HG02938 (cell line): ENCODE measurements around the gene OGG1.
A peak's percentile ranks its signal among the peaks of the same experiment; 100 is the strongest.

Source experiments
- ATAC-seq: cut with Tn5 transposase; IDR thresholded peaks from one replicate; pipeline ENCODE4 v1.9.1; 2021; ENCODE audit warnings: mild to moderate bottlenecking, moderate library complexity; ENCODE audit not compliant: unreplicated experiment

The OGG1 gene

DNA sequence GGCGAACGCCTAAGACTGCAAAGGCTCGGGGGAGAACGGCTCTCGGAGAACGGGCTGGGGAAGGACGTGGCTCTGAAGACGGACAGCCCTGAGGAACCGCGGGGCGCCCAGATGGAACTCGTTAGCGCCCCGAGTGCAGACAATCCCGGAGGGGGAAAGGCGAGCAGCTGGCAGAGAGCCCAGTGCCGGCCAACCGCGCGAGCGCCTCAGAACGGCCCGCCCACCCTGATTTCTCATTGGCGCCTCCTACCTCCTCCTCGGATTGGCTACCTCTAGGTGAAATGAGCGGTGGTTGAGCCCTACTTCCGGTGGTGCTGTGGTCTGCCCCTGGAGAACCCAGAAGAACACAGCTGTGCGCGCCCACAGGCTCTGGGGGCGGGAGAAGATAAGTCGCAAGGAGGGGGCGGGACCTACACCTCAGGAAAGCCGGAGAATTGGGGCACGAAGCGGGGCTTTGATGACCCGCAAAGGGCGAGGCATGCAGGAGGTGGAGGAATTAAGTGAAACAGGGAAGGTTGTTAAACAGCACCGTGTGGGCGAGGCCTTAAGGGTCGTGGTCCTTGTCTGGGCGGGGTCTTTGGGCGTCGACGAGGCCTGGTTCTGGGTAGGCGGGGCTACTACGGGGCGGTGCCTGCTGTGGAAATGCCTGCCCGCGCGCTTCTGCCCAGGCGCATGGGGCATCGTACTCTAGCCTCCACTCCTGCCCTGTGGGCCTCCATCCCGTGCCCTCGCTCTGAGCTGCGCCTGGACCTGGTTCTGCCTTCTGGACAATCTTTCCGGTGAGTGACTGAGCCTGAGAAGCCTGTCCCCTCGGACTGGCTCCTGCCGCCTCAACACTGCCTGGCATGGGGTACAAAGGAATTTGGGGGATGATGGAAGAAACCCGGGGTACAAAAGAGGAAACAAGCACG lies at the start of gene OGG1:
OGG1 (plus strand) TSS at position 308 of the 911 bp plus-strand sequence; CDS start at position 643, 335 bp downstream.
- ATAC-seq: peak; percentile 93

GRCh38 chr3:9700536-9700935 lies 49.2 kb upstream of the OGG1 start:
- no peak for ATAC-seq

DNA sequence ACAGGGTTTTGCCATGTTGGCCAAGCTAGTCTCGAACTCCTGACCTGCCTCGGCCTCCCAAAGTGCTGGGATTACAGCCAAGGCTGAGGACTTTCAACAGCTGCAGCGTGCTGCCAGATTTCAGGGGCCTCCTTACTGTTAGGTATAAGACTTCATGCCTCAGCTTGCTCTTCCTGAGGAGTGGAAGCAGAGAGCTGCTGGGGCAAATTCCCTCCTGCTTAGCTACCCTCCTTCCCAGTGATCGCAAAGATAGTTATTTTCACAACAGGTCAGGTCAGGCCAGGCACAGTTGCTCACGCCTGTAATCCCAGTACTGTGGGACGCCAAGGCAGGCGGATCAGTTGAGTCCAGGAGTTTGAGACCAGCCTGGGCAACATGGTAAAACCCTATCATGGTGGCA lies 48.7 kb upstream of the OGG1 start:
- no peak for ATAC-seq

DNA sequence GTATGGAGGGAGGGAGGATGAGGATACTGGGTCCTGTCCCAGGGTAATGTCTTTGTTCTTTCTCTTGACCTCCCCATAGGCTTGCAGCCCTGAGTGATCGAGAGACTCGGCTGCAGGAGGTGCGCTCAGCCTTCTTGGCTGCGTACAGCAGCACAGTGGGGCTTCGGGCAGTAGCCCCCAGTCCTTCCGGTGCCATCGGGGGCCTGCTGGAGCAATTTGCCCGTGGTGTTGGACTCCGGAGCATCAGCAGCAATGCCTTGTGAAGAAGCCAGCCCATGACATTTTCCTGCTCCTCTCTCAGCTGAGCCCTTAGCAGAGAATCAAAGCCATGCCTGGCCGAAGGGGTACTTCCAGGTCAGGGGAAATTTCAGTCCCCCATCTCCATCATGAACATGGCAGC lies 48.0 kb upstream of the OGG1 start:
- no peak for ATAC-seq

DNA sequence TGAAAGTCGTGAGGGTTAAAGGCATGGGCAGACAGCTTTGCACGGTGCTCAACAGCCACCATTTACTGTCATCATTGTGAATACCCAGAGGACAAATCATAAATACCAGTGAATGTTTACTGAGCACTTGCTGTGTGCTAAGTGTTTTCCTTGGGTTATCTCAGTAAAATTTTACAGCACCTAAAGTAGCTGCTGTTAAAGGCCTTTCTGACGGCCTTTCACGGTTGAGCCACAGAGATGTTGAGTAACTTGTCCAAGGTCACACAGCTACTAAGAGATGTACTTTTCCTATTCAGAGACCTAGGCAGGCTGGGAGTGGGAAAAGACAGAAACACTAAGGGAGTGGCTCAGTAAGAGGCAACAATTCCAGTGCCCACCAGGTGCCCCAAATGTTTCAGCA lies 46.5 kb upstream of the OGG1 start:
- no peak for ATAC-seq

- no peak for ATAC-seq
Observed at GRCh38 chr3:9703736-9704346, 45.9 kb upstream of the OGG1 start, which contains the start of gene CPNE9. Gene CPNE9, plus strand, starts transcription at chr3:9703833. Its CDS starts 164 bp downstream, at chr3:9703997.

DNA sequence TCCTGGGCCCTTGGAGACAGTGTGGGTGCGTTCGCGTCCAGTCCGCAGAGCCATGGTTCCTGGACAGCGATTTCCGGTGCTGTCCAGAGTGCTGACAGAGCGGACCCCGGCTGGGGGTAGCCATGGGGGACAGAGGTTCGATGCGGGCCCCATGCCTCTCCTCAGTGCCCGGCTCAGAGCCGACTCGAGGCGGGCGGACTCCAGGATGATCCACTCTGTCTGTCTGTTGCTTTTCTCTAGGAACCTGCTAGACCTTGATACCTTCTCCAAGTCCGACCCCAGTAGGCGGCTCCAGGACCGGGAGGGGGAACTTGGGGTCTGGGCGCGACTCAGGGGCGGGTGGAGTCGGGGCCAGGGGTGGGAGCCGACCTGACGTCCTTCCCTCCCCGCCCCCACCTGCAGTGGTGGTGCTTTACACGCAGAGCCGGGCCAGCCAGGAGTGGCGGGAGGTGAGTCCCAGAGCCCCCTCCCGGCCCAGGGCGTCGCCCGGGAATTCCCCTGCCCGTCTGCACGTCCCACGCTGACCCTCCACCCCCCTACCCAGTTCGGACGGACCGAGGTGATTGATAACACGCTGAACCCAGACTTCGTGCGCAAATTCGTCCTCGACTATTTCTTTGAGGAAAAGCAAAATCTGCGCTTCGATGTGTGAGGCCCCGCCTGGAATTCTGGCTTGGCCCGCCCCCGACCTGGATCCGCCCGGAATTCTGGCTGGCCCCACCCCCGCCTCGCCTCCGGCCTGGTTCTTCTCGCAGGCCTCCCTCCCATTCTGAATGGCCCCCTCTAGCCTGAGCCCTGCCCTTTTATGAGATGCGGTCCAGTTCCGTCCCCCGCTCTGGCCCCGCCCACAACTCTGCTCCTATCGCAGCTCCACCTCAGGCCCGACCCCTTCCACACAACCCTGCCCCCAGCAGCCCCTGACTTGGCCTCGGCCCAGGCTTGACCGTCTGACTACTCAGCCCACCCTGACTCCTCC lies 45.1 kb upstream of the OGG1 start:
- ATAC-seq: no peak

- no peak for ATAC-seq
Observed at GRCh38 chr3:9710174-9710739, 39.5 kb upstream of the OGG1 start.

GRCh38 chr3:9712415-9712814 lies 37.3 kb upstream of the OGG1 start:
- ATAC-seq: no peak

DNA sequence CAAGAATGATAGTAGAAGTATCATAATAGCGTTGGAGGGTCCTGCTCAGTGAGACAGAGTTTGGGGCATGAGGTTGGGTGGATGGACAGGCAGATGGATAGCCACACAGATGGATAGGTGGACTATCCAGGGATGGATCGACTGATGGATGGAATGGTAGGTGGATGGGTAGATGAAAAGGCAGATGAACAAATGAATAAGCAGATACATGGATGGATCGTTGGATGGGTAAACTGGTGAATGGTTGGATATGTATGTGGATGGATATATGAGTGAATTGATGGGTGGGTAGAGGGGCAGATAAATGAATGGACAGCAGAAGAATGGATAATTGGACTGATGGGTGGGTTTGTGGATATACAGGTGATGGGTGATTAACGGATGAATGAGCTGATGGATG lies 36.6 kb upstream of the OGG1 start:
- ATAC-seq: no peak

DNA sequence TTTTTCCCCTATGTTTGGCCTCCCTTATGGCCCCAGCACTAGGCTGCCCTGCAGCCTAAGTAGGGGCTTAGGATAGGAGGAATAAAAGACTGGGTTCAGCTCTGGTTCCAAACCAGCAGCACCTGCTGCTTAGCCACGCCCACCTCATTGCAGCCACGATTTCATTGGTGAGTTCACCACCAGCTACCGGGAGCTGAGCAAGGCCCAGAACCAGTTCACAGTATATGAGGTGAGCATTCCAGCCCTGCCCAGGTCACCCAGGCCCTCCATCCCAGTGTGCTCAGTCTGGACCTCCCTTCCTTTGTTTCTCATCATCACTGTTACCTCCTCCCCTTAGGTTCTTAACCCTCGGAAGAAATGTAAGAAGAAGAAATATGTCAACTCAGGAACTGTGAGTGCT lies 34.6 kb upstream of the OGG1 start:
- ATAC-seq: no peak

- no peak for ATAC-seq
Observed at GRCh38 chr3:9715764-9716437, 33.9 kb upstream of the OGG1 start.

DNA sequence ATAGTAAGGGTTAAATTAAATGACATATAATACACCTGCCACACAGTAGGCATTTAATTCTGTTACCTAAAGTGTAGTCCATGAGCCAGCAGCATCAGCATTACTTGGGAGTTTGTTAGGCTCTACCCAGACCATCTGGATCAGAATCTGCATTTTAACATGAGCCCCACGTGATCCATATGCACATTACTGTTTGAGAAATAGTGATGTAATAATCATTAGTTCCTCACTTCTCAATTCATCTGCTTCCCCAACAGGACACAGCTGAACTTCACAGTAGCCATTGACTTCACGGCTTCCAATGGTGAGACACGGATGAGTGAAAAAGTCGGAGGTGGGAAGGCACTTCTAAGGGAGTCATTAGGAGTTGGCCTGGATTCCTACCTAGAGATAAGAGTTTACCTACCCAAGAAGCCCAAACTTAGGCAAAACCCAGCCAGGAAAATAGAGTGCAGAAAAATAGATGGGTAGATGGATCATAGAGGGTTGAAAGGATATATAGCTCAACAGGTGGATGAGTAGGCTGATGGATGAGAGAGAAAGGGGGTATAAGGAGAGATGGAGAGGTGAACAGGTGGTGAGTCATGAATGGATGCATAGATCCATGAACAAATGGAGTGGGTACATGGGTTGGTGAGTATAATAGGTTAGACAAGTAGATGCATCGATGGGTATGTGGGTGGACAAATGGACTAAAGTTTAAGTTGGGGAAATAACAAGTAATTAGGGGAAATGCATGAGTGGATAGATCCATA lies 32.8 kb upstream of the OGG1 start:
- no peak for ATAC-seq

- ATAC-seq: no peak
Observed at GRCh38 chr3:9717563-9717962, 32.2 kb upstream of the OGG1 start.

GRCh38 chr3:9718118-9718517 lies 31.6 kb upstream of the OGG1 start:
- ATAC-seq: no peak

DNA sequence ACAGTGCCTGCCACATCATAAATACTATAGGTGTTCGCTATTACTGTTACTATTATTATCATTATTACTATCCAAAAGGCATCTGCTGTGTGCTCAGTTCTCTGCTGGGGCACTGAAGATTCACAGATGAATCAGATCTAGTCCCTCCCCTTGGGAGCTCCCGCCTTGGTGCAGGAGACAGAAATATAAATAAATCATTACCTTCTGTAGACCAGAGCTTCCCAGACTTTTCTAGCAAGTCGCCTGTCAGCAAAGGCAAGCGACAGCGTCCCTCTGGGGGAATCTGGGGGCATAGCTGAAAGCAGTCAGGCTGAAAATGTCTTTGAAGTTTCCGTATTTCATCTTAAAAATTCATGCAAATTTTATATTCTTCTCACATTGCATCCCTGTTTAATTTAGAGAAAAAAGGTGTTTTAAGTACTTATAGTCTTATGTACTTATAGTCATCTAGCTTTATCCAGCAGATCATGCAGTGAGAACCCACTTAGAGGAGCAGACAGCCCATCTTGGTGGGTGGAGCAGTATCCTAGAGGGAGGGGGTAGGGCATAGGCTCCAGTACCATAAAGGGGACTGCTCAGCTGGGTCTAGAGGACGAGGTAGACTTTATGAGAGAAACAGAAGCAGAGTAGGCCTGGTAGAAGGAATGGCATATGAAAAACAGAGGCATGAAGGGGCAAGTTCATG lies 28.6 kb upstream of the OGG1 start:
- no peak for ATAC-seq

GRCh38 chr3:9721700-9722060 lies 28.1 kb upstream of the OGG1 start:
- no peak for ATAC-seq

DNA sequence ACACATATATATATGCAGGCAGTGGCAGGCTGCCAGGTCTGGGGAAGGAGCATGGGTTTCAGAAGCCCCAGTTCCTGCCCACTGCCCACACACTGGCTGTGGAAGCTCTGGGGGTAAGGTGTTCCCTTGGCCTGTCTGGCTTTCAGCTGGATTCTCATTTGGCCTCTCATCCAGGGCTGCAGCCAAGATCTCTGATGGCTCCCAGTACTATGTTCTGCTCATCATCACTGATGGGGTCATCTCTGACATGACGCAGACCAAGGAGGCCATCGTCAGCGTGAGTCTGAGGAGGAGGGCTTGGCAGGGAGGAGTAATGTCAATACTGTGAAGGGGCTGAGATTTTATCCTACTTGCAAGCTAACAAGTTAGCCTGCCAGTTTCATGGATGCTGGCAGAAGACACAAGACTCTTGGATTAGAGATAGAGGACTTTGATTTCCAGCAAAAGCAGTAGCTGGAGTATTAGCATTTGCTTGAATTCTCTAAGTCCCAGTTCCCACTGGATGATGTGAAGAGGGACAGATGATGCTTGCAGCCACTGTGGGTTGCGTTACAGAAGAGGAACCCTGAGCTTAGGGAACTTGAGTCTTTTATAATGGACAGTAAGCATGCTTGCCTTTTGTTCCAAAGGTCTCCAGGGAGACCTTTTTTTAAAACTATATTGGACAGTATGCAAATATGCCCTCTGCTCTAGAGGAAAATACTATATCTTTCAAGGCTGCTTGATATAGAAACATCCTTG lies 23.8 kb upstream of the OGG1 start:
- ATAC-seq: no peak
